ENCODE results near the gene SSTR4.
"Not testable (repeated sequence)": the region's sequence is repeated elsewhere in the genome, so short reads cannot be mapped to it uniquely, and the experiment has no call there.

Gene SSTR4

DNA sequence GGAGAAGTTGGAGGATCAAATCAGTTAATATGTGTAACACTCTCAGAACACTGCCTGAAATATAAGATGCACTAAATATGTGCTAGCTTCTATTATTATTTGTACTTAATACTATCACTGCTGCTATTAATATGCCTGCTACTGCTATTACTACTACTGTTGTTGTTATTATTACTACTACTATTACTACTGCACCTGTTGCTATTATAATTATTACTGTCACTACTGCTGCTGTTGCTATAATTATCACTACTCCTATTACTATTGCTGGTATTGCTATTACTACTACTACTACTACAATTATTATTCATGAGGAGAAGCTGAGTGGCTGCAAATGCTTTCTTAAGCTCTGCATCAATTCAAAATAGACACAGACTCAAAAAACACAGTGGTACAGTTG lies 16.7 kb upstream of the SSTR4 start:
- in situ Hi-C loops (cut with MboI; ENCODE audit: low sequenced_read_pairs) = no loop called here

DNA sequence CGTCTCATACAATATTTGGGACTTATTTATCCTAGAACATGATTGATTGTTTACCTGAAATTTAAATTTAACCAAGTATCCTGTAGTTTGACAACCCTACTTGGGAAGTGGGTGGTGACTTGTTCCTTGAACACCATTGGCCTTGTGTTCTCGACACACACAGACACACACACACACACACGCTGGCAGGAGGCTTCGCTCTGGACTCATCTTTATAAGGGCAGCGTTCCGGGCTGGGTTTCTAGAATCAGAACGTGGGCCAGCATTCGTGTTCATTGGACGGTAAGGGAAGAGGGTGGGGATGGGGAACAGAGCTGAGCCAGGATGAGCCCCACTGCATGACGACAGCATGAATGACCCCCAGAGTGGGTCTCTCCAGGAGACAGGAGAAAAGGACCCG lies 16.2 kb upstream of the SSTR4 start:
- in situ Hi-C loops (cut with MboI; ENCODE audit: low sequenced_read_pairs) = no loop called here

DNA sequence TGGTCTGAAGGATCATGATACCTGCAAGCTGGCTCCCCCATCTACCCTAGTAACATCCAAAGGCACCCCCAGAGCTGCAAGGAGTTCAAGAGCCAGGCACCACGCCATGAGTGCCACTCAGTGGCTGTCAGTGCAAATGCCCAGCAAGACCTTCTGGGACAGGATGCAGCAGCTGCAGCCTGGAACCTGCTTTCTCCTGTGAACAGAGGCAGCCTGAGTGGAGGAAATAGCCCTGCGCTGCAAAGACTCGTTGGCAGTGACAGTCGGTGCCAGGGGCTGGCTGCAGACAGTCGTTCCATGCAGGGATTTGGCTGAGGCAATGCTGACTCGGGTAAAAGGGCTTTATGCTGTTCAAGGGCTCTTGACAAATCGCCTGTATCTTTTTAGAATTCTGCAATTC lies 15.7 kb upstream of the SSTR4 start:
- in situ Hi-C loops (cut with MboI; ENCODE audit: low sequenced_read_pairs) = no loop called here

DNA sequence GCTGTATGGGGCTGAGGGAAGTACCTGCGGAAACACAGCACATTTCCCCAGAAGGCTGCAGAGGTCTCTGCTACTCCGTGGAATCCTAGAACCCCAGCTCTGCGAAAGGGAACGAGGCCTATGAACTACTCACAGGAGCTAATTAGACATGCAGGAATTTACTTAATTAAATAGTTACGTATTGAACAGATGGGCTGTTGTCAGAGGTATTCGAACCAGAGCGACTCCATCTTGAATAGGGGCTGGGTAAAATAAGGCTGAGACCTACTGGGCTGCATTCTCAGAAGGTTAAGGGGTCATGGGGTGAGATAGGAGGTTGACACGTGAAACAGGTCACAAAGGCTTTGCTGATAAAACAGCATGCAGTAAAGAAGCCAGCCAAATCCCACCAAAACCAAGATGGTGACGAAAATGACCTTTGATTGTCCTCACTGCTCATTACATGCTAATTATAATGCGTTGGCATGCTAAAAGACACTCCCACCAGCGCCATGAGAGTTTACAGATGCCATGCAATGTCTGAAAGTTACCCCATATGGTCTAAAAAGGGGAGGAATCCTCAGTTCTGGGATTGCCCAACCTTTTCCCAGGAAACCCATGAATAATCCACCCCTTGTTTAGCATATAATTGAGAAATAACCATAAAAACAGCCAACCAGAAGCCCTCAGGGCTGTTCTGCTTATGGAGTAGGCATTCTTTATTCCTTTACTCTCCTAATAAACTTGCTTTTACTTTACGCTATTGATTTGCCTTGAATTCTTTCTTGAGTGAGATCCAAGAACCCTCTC lies 14.7 kb upstream of the SSTR4 start:
- in situ Hi-C loops (cut with MboI; ENCODE audit: low sequenced_read_pairs) = no loop called here

DNA sequence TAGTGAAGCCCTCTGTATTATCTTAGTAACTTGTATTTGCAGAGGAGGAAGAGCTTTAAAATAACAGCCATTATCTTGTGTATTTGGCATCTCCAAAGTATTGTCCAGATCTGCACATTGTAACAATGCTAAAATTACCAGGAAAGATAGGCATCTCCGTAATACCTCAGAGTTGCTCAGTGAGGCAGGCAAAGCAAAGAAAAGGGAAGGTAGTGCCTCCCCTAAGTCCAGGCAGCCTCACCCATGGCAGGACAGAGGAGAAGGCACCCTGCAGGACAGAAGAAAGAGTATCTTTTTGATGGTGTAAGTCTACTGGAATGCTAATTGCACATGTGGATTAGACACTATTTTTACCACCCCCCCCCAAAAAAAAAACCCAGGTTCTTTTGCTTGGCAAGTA lies 13.6 kb upstream of the SSTR4 start:
- in situ Hi-C loops (cut with MboI; ENCODE audit: low sequenced_read_pairs) = no loop called here

DNA sequence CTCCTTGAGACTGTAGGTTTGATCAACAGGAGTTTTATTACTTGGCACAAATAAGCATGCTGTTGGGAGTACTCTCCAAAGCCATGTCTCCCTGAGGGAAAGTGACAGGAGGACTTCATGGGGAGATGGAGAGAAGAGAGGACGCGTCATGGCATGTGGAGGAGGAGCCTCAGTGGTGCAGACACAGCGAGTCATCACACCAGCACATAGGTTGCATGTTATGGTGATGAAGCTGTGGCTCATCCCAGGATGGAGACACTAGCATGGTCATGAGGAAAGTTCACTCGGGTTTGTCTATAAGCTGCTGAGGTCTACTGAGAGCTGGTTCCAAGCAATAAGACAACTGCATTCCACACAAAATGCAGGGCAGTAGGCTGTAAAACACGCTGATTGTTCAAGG lies 13.2 kb upstream of the SSTR4 start:
- in situ Hi-C loops (cut with MboI; ENCODE audit: low sequenced_read_pairs) = no loop called here

DNA sequence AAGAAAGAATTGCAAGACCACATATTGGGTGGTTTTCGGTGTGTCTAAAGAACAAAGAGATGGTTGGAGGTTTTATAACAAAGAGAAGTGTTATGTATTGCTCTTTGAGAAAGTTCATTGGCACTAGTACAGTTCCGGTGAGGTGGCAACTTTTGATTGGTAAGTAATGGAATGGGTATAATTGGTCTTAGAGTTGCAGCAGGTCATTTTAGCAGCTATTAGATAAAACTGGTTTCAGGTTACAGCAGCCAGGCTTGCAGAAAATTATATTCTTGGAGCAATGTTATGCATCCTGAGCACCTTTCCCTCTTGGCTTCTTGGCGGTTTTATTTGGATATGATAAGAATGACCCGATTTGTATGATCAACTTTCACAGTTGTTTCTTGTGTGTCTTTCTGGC lies 12.3 kb upstream of the SSTR4 start:
- in situ Hi-C loops (cut with MboI; ENCODE audit: low sequenced_read_pairs) = no loop called here

DNA sequence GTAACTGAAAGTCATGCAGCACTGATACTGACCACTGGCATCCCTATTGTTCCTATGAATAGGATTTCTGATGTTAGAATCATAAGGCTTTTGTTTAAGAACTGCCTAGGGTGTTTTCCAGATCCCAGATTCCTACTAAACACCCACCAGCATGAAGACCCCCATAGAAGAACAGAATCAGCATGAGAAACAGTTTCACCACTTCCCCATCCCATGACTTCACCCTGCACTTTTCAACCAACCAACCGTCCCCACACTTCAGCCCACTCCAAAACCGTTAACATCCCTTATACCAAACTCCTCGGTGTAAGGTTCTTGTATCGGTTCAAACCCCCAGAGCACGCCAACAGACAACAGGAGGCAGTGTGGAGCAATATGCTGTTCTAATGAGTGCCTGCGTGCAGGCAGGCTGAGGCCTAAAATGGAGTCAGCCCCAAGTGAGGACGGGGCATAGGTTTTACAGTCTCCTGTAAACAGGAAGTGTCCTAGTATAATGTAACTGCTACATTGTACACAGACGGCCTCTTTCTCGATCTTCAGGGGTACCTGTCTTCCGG lies 11.4 kb upstream of the SSTR4 start:
- in situ Hi-C loops (cut with MboI; ENCODE audit: low sequenced_read_pairs) = no loop called here

DNA sequence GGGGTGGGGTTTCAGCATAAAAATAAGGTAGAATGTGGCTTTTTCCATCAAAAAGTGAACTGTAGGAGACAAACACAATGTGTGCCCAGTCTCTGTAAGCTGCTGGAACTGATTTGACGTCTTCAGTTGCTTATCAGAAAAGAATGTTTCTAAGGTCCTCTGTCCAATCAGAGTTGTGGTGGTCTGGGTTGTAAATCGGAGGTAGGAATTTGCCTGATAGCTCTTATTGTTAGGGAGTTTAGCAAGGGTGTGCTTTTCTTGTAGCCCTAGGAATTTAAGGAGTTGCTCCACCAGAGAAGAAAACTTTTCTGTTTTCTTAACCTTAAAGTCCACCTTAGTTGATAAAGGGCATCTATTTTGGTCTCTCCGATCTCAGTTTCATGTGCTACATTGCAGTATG lies 10.4 kb upstream of the SSTR4 start:
- in situ Hi-C loops (cut with MboI; ENCODE audit: low sequenced_read_pairs) = no loop called here

DNA sequence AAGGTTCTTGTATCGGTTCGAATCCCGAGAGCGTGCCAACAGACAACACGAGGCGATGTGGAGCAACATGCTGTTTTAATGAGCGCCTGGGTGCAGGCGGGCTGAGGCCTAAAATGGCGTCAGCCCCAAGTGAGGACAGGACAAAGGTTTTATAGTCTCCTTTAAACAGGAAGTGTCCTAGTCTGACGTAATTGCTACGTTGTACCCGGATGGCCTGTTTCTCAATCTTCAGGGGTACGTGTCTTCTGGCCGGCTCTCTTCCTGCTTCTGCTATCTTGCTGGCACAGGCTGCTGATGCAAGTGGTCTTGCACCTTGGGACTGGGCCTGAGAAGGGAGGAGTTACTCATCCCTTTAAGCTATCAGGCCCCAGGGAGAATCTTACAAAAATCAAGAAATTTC lies 9.6 kb upstream of the SSTR4 start:
- in situ Hi-C loops (cut with MboI; ENCODE audit: low sequenced_read_pairs) = not testable (repeated sequence)

DNA sequence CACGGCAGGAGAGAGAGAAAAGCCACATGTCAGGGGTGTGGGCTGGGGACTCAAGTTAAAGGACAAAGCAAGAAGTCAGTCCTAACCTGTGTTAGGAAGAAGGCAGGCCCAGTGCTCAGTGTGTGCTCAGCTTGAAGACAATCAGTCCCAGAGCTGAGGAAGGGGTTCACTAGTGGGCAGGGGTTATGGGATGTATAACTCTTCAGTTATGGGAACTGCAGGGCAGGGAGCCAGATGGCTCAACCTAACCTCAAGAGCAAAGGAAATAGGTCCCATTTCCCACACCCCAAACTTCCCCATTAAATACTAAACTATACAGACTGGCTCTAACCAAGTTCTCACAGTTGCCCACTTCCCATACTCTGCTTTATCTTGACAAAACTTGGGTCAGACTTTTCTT lies 7.4 kb upstream of the SSTR4 start:
- in situ Hi-C loops (cut with MboI; ENCODE audit: low sequenced_read_pairs) = no loop called here

DNA sequence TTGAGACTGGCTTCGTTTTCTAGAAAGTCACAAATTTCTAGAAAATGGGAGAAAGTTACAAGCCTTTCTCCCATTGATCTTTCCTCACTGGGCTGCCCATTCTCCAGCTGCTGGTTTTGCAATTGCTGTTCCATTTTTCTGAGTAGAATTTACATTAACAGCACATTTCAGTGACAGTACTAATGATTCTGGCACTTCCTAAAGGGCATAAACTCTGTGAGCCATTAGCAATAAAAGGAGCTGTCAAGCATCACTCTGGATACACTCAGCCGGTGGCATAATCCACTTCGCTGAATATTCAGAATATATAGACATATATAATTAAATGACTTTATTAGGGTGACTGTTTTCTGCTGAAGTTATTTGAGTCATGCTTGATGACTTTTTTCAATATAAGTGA lies 6.7 kb upstream of the SSTR4 start:
- in situ Hi-C loops (cut with MboI; ENCODE audit: low sequenced_read_pairs) = no loop called here

DNA sequence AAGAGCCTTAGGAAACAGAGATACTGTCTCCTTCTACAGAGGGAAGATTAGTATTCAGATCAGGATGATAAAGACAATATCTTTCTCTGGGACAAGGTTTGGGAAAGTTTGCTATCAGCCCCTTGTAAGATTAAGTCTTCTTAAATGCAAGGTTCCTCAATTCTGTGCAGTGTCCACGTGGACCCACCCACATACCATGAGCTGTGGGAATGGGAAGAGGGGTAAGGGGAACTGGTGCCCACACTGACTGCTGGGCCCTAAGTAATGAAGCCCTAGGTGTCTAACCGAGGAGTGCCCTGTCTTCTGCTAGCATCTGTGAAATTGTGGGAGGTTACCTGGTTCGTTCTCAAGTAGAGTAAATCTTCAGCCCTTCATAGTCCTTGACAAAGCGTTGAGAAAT lies 5.8 kb upstream of the SSTR4 start:
- in situ Hi-C loops (cut with MboI; ENCODE audit: low sequenced_read_pairs) = no loop called here

DNA sequence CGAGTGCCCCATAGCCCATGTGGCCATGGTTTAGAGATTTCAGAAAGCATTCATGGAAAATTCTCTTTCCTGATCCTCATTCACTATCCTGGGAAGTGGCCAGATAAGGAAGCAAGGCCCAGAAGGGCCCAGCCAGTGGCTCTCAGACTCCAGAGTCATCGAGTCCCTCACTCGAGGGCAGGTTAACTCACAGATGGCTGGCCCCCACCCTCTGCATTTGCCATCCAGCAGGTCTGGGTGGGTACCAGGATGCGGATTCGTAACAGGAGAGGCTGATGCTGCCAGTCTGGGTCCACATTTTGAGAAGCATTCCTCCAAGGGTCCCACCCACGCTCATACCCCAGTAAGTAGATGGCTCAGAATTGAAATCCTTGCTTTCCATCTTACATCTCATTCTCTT lies 3.8 kb upstream of the SSTR4 start:
- in situ Hi-C loops (cut with MboI; ENCODE audit: low sequenced_read_pairs) = no loop called here

DNA sequence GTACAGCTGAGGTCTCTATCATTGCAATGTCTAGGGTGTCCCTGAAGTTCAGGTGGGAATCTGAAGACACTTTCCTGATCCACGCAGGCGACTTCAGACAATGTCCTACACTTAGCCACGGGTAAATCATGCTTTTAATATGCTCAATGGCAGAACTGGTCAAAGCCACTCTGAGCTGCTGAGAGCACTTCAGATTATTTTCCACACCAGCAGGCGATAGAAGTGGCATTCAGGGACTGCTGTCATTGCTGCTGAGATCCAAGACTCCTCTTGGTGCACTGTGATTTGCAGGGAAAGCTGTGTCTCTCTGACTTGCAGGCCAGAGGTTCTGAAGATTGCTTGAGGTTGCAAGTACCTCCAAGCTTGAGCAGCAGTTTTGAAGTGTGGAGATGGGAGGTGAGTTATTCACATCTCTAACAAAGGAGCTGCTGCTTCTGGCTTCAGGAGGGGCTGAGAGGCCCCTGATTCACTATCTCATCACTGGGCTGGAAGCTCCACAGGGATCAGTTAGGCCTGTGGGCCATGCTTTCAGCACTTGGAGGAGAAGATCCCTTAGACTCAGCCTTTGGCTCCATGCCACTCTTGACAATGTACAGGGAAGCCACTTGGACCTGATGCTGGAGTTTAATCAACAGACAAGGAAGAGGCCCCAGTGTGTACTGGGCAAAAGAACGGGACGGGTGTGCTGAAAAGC lies 2.9 kb upstream of the SSTR4 start:
- in situ Hi-C loops (cut with MboI; ENCODE audit: low sequenced_read_pairs) = no loop called here

DNA sequence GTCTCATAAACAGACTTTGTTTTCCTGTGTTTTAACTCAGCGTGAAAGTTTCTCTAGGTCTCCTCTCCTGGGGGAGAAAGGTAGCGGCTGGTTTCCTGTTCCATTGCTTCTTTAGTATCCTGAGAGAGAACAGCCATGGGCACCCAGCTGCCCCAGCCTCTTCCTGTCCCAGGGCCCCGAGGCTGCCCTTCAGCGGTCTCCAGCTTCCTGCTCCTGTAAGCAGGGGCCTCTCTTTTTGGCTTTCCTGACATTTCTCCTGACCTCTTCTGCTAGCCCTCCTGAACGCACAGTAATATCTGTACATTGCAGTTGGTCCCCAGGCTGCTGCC lies 2.4 kb upstream of the SSTR4 start:
- in situ Hi-C loops (cut with MboI; ENCODE audit: low sequenced_read_pairs) = no loop called here

DNA sequence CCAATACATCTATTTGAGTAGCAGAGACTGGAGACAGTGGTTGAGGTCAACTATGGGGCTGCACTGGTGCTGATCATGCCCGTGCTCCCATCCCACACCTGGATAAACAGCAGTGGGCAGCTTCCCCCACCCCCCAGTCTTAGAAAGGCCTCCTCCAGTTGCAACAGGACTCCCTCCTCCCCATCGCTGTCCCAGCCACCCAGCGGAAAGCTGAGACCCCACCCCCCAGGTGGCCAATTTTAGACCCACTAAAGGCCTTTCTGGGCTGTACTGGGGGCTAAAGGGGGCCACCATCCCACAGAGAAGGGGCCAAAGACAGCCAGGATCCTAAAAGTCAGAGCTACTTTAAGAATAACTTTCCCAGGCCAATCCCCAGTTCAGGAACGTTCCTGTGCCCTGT lies 1.2 kb upstream of the SSTR4 start:
- in situ Hi-C loops (cut with MboI; ENCODE audit: low sequenced_read_pairs) = no loop called here

DNA sequence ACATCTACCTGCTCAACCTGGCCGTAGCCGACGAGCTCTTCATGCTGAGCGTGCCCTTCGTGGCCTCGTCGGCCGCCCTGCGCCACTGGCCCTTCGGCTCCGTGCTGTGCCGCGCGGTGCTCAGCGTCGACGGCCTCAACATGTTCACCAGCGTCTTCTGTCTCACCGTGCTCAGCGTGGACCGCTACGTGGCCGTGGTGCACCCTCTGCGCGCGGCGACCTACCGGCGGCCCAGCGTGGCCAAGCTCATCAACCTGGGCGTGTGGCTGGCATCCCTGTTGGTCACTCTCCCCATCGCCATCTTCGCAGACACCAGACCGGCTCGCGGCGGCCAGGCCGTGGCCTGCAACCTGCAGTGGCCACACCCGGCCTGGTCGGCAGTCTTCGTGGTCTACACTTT lies 619 bp downstream of the SSTR4 start:
- in situ Hi-C loops (cut with MboI; ENCODE audit: low sequenced_read_pairs) = no loop called here

DNA sequence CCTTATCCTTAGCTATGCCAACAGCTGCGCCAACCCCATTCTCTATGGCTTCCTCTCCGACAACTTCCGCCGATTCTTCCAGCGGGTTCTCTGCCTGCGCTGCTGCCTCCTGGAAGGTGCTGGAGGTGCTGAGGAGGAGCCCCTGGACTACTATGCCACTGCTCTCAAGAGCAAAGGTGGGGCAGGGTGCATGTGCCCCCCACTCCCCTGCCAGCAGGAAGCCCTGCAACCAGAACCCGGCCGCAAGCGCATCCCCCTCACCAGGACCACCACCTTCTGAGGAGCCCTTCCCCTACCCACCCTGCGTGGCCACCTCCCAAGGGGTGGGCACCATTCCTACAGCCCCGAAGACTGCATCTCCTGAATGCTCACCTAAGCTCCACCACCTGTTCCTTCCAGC lies 1.3 kb downstream of the SSTR4 start:
- in situ Hi-C loops (cut with MboI; ENCODE audit: low sequenced_read_pairs) = no loop called here

DNA sequence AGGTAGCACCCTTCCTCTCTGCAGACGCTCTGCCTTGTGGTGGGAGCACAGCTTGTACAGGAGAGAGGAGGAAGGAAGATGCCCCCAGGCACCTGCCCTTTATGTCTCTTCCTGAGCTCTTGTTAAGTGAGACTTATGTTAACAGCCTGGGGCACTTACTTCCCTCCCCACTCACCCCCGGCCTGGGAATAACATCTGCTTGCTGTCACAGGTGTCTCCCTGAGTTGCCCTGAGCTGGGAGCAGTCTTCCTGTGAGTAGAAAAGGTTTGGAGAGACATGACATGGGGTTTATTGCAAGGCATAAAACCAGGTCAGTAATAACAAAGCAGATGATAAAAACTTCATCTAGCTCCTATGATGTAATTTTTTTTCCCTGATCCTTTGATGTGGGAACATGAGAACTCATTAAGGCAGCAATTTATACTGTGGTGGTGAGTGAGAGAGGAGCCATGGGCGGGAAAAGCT lies 1.9 kb downstream of the SSTR4 start:
- in situ Hi-C loops (cut with MboI; ENCODE audit: low sequenced_read_pairs) = no loop called here

DNA sequence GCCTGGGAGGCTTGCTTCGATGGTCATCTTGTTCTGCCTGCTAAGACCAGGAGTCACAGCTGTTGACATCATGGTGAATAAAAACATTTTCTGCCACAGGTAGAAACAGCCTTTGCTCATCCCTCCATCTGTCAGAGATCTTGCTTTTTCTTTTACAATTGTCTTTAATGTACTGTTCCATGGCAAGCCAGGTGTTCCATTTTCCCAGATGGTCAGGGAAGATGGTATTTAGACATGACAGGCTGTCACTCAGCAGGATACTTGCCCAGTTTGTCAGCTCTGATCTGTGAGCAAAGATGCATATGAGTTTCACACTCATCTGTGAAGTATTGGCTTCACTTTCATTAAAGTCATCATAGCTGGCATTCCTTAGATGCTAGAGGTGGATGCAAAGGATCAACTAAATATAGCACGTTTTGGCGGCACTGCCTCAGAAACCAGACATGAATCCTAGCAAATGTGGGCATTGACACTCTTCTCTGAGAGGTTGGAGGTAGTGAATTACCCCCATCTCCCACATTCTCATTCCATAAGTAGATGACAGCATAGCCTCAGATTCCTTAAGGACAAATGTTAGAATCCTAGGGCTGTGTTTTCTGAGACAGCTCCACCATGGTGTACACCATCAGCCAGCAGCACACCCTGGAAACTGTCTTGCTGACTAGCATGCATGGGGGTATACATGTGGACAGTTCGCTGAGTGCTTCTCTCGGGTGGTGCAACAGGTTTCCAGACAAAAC lies 4.2 kb downstream of the SSTR4 start:
- in situ Hi-C loops (cut with MboI; ENCODE audit: low sequenced_read_pairs) = no loop called here
